Karpas-422 (cell line): ENCODE data around the gene ITGAD. TPM values are rescaled to one million over a fixed set of nuclear protein-coding genes. Genes with fewer than 3 reads are reported as not detected.

Source experiments
- DNase-seq: peaks from one replicate; pipeline ENCODE4 v3.0.0-alpha.2; 2015
- H2AFZ ChIP-seq: fragments of 200-600 bp; sonication (generic); 2 replicates; pipeline ENCODE4 v1.6.1; 2014; ENCODE audit warnings: antibody characterized with exemption, low read length, mixed read lengths
- H3K27ac ChIP-seq: fragments of 200-600 bp; sonication (generic); 2 replicates; pipeline ENCODE4 v1.5.1; 2014; ENCODE audit warnings: mild to moderate bottlenecking, low read length, moderate library complexity
- H3K27me3 ChIP-seq: fragments of 200-600 bp; sonication (generic); 2 replicates; pipeline ENCODE4 v1.6.1; 2014; ENCODE audit warnings: low read length, mixed read lengths
- H3K36me3 ChIP-seq: fragments of 200-600 bp; sonication (generic); 2 replicates; pipeline ENCODE4 v1.6.1; 2014; ENCODE audit warnings: low read length, mixed read lengths; ENCODE audit not compliant: insufficient read depth
- H3K4me1 ChIP-seq: fragments of 200-600 bp; sonication (generic); 2 replicates; pipeline ENCODE4 v1.6.1; 2014; ENCODE audit warnings: mild to moderate bottlenecking, low read length, mixed read lengths
- H3K4me2 ChIP-seq: fragments of 200-600 bp; sonication (generic); 2 replicates; pipeline ENCODE4 v1.6.1; 2014; ENCODE audit warnings: low read length, low read depth, mild to moderate bottlenecking; ENCODE audit not compliant: poor library complexity, severe bottlenecking
- H3K4me3 ChIP-seq: fragments of 200-600 bp; sonication (generic); 2 replicates; pipeline ENCODE4 v1.5.1; 2014; ENCODE audit warnings: mild to moderate bottlenecking, antibody characterized with exemption, low read length, mixed read lengths
- H3K79me2 ChIP-seq: fragments of 200-600 bp; sonication (generic); 2 replicates; pipeline ENCODE4 v1.6.1; 2014; ENCODE audit warnings: mild to moderate bottlenecking, low read length, mixed read lengths
- H3K9ac ChIP-seq: fragments of 200-600 bp; sonication (generic); 2 replicates; pipeline ENCODE4 v1.6.0; 2014; ENCODE audit warnings: low read length
- H3K9me2 ChIP-seq: fragments of 200-600 bp; sonication (generic), shearing (Covaris generic); replicated peaks from 2 replicates; pipeline ENCODE4 v1.6.0; 2014; ENCODE audit warnings: mild to moderate bottlenecking, low read length, moderate library complexity; ENCODE audit not compliant: insufficient read depth
- H3K9me3 ChIP-seq: fragments of 300-700, 200-600 bp; sonication (generic); 2 replicates; pipeline ENCODE4 v1.6.1; 2014; ENCODE audit warnings: low read length, mixed read lengths
- H4K20me1 ChIP-seq: fragments of 200-600 bp; sonication (generic); 2 replicates; pipeline ENCODE4 v1.6.1; 2014; ENCODE audit warnings: mild to moderate bottlenecking, antibody characterized with exemption, low read length, low read depth; ENCODE audit not compliant: insufficient read depth
- total RNA-seq: library from RNA; depleted of rRNA; stranded (reverse); fragments of >200 nt; shearing (Covaris generic); gene quantifications from 2 replicates; pipeline ENCODE4 v1.2.3, GENCODE V29; 2014; ENCODE audit warnings: low replicate concordance

The ITGAD gene
- total RNA-seq, 1 experiment from 2014 or later: not detected

DNA sequence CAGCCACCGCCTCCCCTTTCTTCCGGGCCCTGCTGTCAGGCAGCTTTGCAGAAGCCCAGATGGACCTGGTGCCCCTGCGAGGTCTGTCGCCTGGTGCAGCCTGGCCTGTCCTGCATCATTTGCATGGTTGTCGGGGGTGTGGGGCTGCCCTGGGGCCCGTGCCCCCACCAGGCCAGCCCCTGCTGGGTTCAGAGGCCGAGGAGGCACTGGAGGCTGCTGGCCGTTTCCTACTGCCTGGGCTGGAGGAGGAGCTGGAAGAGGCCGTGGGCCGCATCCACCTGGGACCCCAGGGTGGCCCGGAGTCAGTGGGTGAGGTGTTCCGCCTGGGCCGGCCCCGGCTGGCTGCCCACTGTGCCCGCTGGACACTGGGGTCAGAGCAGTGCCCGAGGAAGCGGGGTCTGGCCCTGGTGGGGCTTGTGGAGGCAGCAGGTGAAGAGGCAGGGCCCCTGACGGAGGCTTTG lies 73.3 kb downstream of the ITGAD start:
- Histone ChIP-seq H3K4me3 (no peak overlapping the region), H3K79me2 (no peaks in the 10 kb centered on the region), H3K9me3 (no peaks in the 10 kb centered on the region), H3K27ac (no peak overlapping the region), H3K4me2 (no peak overlapping the region), H3K4me1 (peaks cover 9% of the 10 kb centered on the region), H3K9me2 (no peaks in the 10 kb centered on the region), H2AFZ (no peak overlapping the region), H3K36me3 (no peaks in the 10 kb centered on the region), H4K20me1 (no peaks in the 10 kb centered on the region), H3K9ac (no peak overlapping the region), H3K27me3 (no peaks in the 10 kb centered on the region)
- no peak for DNase-seq

DNA sequence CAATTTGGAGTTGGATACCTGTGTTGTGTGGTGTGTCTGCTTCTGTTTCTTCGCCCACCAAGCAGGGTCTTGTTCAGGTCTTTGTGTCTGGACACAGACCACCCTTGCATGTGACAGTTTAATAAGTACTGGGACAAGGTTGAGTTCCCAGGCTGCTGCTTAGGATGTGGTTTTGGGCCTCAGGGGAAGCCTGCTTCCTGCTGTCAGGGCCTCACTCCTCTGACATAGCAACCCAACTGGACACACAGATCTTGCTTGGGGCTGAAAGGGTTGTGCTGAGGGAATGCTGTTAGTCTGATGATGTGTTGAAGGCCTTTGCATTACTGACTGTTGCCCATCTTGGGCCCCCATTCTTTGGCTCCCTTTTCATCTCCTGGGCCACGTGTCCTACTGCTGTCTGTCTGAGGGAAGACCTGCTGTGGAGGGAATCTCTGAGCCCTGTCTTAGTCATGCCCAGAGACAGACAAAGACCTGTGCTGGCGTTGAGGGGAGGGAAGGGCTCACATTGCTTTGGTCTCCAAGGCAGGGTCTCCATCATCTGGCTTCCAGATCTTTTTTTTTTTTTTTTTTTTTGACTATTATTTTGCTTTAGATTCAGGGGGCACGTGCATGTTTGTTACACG lies 74.1 kb downstream of the ITGAD start:
- Histone ChIP-seq H3K36me3 (no peaks in the 10 kb centered on the region), H3K4me3 (no peak overlapping the region), H2AFZ (no peak overlapping the region), H3K9ac (peak overlapping the region; percentile 13; the same call in 1 of the 2 replicates), H3K4me2 (no peak overlapping the region), H3K79me2 (no peaks in the 10 kb centered on the region), H3K9me3 (no peaks in the 10 kb centered on the region), H3K4me1 (peaks cover 9% of the 10 kb centered on the region), H4K20me1 (no peaks in the 10 kb centered on the region), H3K9me2 (no peaks in the 10 kb centered on the region), H3K27me3 (no peaks in the 10 kb centered on the region), H3K27ac (no peak overlapping the region)
- peak; percentile 62 for DNase-seq

DNA sequence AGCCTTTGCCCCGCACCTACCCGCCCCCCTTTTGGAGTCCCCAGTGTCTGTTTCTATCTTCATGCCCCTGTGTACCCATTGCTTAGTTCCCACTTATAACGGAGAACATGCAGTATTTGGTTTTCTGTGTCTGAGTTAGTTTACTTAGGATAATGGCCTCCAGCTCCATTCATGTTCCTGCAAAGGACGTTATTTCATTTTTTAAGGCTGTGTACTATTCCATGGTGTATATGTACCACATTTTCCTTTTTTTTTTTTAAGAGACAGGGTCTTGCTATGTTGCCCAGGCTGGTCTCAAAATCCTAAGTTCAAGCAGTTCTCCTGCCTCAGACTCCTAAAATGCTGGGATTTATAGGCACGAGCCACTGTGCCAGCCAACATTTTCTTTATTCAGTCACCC lies 74.7 kb downstream of the ITGAD start:
- H3K79me2 ChIP-seq: no peaks in the 10 kb centered on the region
- no peak overlapping the region for H3K9ac ChIP-seq
- no peaks in the 10 kb centered on the region for H3K9me2 ChIP-seq
- H3K9me3 ChIP-seq: no peaks in the 10 kb centered on the region
- H3K4me2 ChIP-seq: no peak overlapping the region
- peaks cover 9% of the 10 kb centered on the region for H3K4me1 ChIP-seq
- H3K27ac ChIP-seq: no peak overlapping the region
- DNase-seq: no peak
- H3K4me3 ChIP-seq: no peak overlapping the region
- no peak overlapping the region for H2AFZ ChIP-seq
- H4K20me1 ChIP-seq: no peaks in the 10 kb centered on the region
- H3K27me3 ChIP-seq: no peaks in the 10 kb centered on the region
- H3K36me3 ChIP-seq: no peaks in the 10 kb centered on the region

DNA sequence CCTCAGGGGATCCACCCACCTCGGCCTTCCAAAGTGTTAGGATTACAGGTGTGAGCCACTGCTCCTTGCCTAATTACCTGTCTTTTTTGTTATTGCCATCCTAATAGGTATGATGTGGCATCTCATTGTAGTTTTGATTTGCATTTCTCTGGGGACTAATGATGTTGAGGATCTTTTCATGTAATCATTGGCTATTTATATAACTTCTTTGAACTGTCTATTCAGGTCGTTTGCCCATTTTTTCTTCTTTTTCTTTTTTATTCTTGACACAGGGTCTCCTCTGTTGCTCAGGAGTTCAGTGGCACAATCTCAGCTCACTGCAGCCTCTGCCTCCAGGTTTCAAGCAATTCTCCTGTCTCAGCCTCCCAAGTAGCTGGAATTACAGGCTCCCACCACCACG lies 77.5 kb downstream of the ITGAD start:
- Histone ChIP-seq H3K9ac (no peak overlapping the region), H2AFZ (no peak overlapping the region), H3K27me3 (no peaks in the 10 kb centered on the region), H3K4me2 (no peak overlapping the region), H3K4me3 (no peak overlapping the region), H3K4me1 (peaks cover 9% of the 10 kb centered on the region), H3K79me2 (no peaks in the 10 kb centered on the region), H3K9me3 (no peaks in the 10 kb centered on the region), H4K20me1 (no peaks in the 10 kb centered on the region), H3K36me3 (no peaks in the 10 kb centered on the region), H3K9me2 (no peaks in the 10 kb centered on the region), H3K27ac (no peak overlapping the region)
- DNase-seq: no peak

DNA sequence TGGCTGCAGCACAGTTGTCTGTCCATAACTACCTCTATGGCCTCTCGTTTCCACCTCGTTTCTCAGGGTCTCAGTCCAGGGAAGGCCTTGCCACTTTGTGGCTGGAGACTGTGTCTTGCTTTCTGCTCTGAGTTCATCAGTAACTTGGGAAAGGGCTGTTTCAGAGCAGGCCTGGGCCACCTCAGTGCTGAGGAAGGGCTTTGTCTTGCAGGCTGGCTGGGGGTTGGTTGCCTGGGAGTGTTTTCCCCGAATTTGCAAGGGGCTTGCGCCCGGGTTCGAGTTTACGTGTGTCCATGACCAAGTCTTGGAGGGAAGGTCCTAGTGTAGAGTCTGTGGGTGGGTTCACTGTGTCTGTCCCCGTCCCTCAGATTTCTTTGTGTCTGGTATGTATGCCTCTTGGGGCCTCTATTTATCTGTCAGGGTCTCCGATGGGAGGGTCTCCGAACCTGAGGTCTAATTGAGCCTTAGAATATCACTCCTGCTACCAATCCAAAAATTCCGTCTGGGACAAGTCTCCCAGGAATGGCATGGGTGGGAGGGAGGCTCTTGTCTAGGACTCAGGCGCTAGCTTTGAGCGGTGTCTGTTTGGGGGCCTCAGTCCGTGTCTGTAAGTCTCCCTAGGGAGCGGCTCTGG lies 78.2 kb downstream of the ITGAD start:
- Histone ChIP-seq H4K20me1 (no peaks in the 10 kb centered on the region), H3K79me2 (no peaks in the 10 kb centered on the region), H2AFZ (no peak overlapping the region), H3K9me3 (no peaks in the 10 kb centered on the region), H3K27ac (no peak overlapping the region), H3K36me3 (no peaks in the 10 kb centered on the region), H3K4me1 (peaks cover 9% of the 10 kb centered on the region), H3K27me3 (no peaks in the 10 kb centered on the region), H3K9ac (no peak overlapping the region), H3K4me2 (no peak overlapping the region), H3K4me3 (no peak overlapping the region), H3K9me2 (no peaks in the 10 kb centered on the region)
- no peak for DNase-seq

DNA sequence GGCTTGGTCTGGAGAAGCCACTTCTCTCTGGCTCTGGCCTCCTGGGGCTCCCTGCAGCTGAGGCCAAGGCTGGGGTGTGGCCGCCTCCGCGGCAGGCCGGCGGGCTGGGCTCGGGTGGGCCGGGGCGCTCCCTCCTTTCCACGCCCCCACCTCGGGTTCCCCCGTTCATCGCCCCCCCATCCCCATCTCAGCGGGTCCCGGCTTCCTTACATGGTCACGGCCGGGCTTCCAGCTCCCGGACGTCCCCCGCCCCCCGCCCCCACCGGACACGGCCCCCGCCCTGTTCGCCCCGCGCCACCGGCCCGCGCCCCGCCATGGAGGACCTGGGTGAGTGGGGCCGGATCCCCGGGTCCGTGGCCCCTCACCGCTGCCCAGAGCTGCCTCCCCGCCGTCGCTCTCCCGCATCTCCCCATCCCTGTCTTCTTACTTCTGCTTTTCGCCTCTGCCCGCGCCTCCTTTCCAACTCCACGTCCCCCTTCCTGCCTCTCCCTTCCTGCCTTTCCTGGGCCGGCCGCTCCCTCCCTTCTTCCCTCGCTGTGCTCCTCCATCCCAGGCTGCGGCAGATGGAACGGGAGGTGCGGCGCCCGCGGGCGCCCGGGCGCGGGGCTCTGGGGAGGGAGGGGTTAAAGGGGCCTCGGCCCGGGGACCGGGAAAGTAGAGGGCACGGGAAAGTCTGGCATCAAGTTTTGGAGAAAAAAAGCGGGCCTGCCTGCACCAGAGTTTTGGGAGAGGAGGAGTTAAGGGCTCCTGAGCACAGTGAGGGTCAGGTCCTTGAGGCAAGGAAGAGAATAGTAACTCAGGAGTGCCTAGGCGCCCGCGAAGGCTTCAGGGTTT lies 79.0 kb downstream of the ITGAD start, which contains the start of gene TGFB1I1:
TGFB1I1 (plus strand) TSS at position 278 of the 834 bp plus-strand sequence; CDS start at position 315, 37 bp downstream.
- H3K4me2 ChIP-seq: no peak within 1 kb of the TSS
- no peaks in the 10 kb centered on the region for H3K9me2 ChIP-seq
- no peak within 1 kb of the TSS for H3K4me3 ChIP-seq
- H3K27me3 ChIP-seq: no peaks in the 10 kb centered on the region
- no peak within 1 kb of the TSS for H3K27ac ChIP-seq
- peaks cover 5% of the 10 kb centered on the region for H3K4me1 ChIP-seq
- H3K79me2 ChIP-seq: no peaks in the 10 kb centered on the region
- H3K36me3 ChIP-seq: no peaks in the 10 kb centered on the region
- DNase-seq: no peak
- H2AFZ ChIP-seq: no peak within 1 kb of the TSS
- H4K20me1 ChIP-seq: no peaks in the 10 kb centered on the region
- H3K9ac ChIP-seq: no peak within 1 kb of the TSS
- no peaks in the 10 kb centered on the region for H3K9me3 ChIP-seq

DNA sequence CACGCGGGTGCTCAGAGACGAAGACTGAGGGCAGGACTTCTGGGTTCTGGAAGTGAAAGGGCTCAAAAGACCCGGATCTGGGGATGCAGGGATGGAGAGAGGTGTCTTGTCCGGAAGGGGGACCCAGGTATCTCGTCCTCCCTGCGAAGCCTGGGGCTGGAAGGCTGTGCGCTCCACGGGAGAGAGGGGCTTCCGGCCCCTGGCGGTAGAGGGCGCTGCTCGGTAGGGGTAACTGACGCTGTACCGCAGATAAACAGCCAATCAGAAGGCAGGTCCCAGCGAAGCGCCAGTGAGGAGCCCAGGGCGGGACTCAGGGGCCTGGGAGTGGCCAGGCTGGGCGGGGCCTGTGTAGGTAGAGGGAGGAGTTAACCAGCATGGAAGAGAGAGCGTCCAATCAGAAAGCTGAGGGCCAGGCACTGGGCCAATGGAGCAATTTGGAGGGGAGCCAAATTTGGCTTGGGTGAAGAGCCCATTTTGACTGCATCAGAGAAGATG lies 79.6 kb downstream of the ITGAD start:
- Histone ChIP-seq H3K4me3 (no peak overlapping the region), H3K9me3 (no peaks in the 10 kb centered on the region), H3K79me2 (no peaks in the 10 kb centered on the region), H3K36me3 (no peaks in the 10 kb centered on the region), H4K20me1 (no peaks in the 10 kb centered on the region), H3K4me1 (no peaks in the 10 kb centered on the region), H3K4me2 (no peak overlapping the region), H3K27ac (no peak overlapping the region), H3K9me2 (no peaks in the 10 kb centered on the region), H2AFZ (no peak overlapping the region), H3K27me3 (no peaks in the 10 kb centered on the region), H3K9ac (no peak overlapping the region)
- DNase-seq: peak; percentile 62
